IMR-90 (cell line): ENCODE measurements around the gene RBBP8NL. TPM values are rescaled to one million over a fixed set of nuclear protein-coding genes. Genes with fewer than 3 reads are reported as not detected.

ENCODE experiments used
- ATAC-seq: fragments of 200-7000 bp; cut with Tn5 transposase; 2 replicates; pipeline ENCODE4 v1.9.1; 2020; ENCODE audit warnings: low read depth, mild to moderate bottlenecking, moderate library complexity
- BruUV-seq: library from RNA; stranded (reverse); fragments of 400-500 nt; replicated peaks from 2 replicates; lab custom pipeline; 2021; lab: Mats Ljungman, UMichigan
- CTCF ChIA-PET: fragments of 300-600 bp; formaldehyde crosslinking; extraction: SDS; loops from one replicate; lab custom pipeline; 2021; ENCODE audit warnings: antibody characterized with exemption; lab: Yijun Ruan, JAX
- POLR2A ChIA-PET: fragments of 300-600 bp; sonication (Branson Sonifier 250); formaldehyde crosslinking; loops from one replicate; lab custom pipeline; 2022; ENCODE audit warnings: antibody characterized with exemption; ENCODE audit not compliant: unreplicated experiment; lab: Charles Lee
- DNase-seq: peaks from one replicate; pipeline ENCODE4 v3.0.0; 2013
- H2AFZ ChIP-seq: replicated peaks from 2 replicates; pipeline ENCODE3; 2013; ENCODE audit warnings: low read length, mild to moderate bottlenecking; ENCODE audit not compliant: poor library complexity
- H2AK5ac ChIP-seq: 2 replicates; pipeline ENCODE4 v1.6.1; 2013; ENCODE audit warnings: low read depth, low read length, inconsistent platforms
- H2AK9ac ChIP-seq: replicated peaks from 2 replicates; pipeline ENCODE3; 2013; ENCODE audit warnings: mild to moderate bottlenecking, low read depth, low read length, moderate library complexity; ENCODE audit not compliant: poor library complexity
- H2BK120ac ChIP-seq: 2 replicates; pipeline ENCODE4 v1.6.1; 2013; ENCODE audit warnings: low read depth, low read length, inconsistent platforms
- H2BK15ac ChIP-seq: 3 replicates; pipeline ENCODE4 v1.6.1; 2013; ENCODE audit warnings: low read depth, low read length, inconsistent platforms
- H2BK20ac ChIP-seq: 2 replicates; pipeline ENCODE4 v1.6.1; 2013; ENCODE audit warnings: low read depth, mild to moderate bottlenecking, inconsistent platforms, low read length, moderate library complexity
- H2BK5ac ChIP-seq: 2 replicates; pipeline ENCODE4 v1.6.1; 2013; ENCODE audit warnings: mild to moderate bottlenecking, low read depth, low read length, inconsistent platforms; ENCODE audit not compliant: poor library complexity, severe bottlenecking
- H3K14ac ChIP-seq: replicated peaks from 2 replicates; pipeline ENCODE4 v1.6.1; 2013; ENCODE audit warnings: low read depth, low read length, inconsistent platforms
- H3K18ac ChIP-seq: 2 replicates; pipeline ENCODE4 v1.6.1; 2013; ENCODE audit warnings: low read depth, low read length, control low read depth
- H3K23ac ChIP-seq: 2 replicates; pipeline ENCODE4 v1.6.1; 2013; ENCODE audit warnings: low read depth, low read length, inconsistent platforms
- H3K27ac ChIP-seq: 2 replicates; pipeline ENCODE4 v1.5.1; 2013; ENCODE audit warnings: mild to moderate bottlenecking, control low read depth, low read length; ENCODE audit not compliant: insufficient read depth
- H3K27me3 ChIP-seq: 2 replicates; pipeline ENCODE4 v1.6.1; 2013; ENCODE audit warnings: low read length; ENCODE audit not compliant: control insufficient read depth, insufficient read depth
- H3K36me3 ChIP-seq: 2 replicates; pipeline ENCODE4 v1.6.1; 2013; ENCODE audit warnings: low read length, mixed read lengths; ENCODE audit not compliant: control insufficient read depth, insufficient read depth
- H3K4ac ChIP-seq: 2 replicates; pipeline ENCODE4 v1.6.1; 2013; ENCODE audit warnings: low read depth, low read length, inconsistent platforms
- H3K4me1 ChIP-seq: 2 replicates; pipeline ENCODE4 v1.6.1; 2013; ENCODE audit warnings: low read length, mixed read lengths; ENCODE audit not compliant: control insufficient read depth, insufficient read depth
- H3K4me2 ChIP-seq: 2 replicates; pipeline ENCODE4 v1.6.1; 2013; ENCODE audit warnings: low read depth, mild to moderate bottlenecking, control low read depth, low read length, moderate library complexity
- H3K4me3 ChIP-seq: 2 replicates; pipeline ENCODE4 v1.5.1; 2013; ENCODE audit warnings: low read depth, mild to moderate bottlenecking, control low read depth, low read length, moderate library complexity; ENCODE audit not compliant: insufficient read depth
- H3K56ac ChIP-seq: 2 replicates; pipeline ENCODE4 v1.6.1; 2013; ENCODE audit warnings: low read length, inconsistent platforms; ENCODE audit not compliant: insufficient read depth; ENCODE audit errors: extremely low read depth
- H3K79me1 ChIP-seq, 2 experiments: 2 replicates each; pipeline ENCODE4 v1.6.1; 2013; ENCODE audit warnings: low read length in 2 of 2, inconsistent platforms in 1 of 2, low read depth in 1 of 2
- H3K9ac ChIP-seq: 2 replicates; pipeline ENCODE4 v1.6.1; 2013; ENCODE audit warnings: low read depth, low read length, control low read depth
- H3K9me1 ChIP-seq: 2 replicates; pipeline ENCODE4 v1.6.1; 2013; ENCODE audit warnings: low read length, inconsistent platforms; ENCODE audit not compliant: insufficient read depth
- H3K9me3 ChIP-seq: 2 replicates; pipeline ENCODE4 v1.6.1; 2013; ENCODE audit warnings: low read length; ENCODE audit not compliant: control insufficient read depth, insufficient read depth
- H4K20me1 ChIP-seq: 2 replicates; pipeline ENCODE4 v1.6.1; 2013; ENCODE audit warnings: low read length, inconsistent platforms; ENCODE audit not compliant: insufficient read depth
- H4K5ac ChIP-seq: 2 replicates; pipeline ENCODE4 v1.6.1; 2013; ENCODE audit warnings: mild to moderate bottlenecking, low read depth, low read length, control low read depth
- H4K8ac ChIP-seq, 2 experiments: 2 replicates each; pipeline ENCODE4 v1.6.1; 2013; ENCODE audit warnings: low read depth in 2 of 2, low read length in 2 of 2, control low read depth in 1 of 2, inconsistent platforms in 1 of 2
- H4K91ac ChIP-seq: 2 replicates; pipeline ENCODE4 v1.6.1; 2013; ENCODE audit warnings: low read depth, low read length, inconsistent platforms; ENCODE audit not compliant: insufficient read depth
- BHLHE40 ChIP-seq: fragments of 150-350 bp; IDR thresholded peaks from 2 replicates; pipeline ENCODE4 v1.6.1; 2016; ENCODE audit warnings: mild to moderate bottlenecking, low read depth, low read length
- CEBPB ChIP-seq: IDR thresholded peaks from 2 replicates; pipeline ENCODE4 v1.6.1; 2012; ENCODE audit warnings: low read depth, low read length, improper control_type of control experiment
- CHD1 ChIP-seq: IDR thresholded peaks from 2 replicates; pipeline ENCODE4 v1.6.1; 2012; ENCODE audit warnings: low read depth, low read length, improper control_type of control experiment
- CTCF ChIP-seq: conservative IDR thresholded peaks from 2 replicates; pipeline ENCODE4 v1.5.1; 2012; ENCODE audit warnings: mild to moderate bottlenecking, low read depth, low read length, improper control_type of control experiment
- ELK1 ChIP-seq: fragments of 150-350 bp; IDR thresholded peaks from 2 replicates; pipeline ENCODE4 v1.6.1; 2016; ENCODE audit warnings: low read depth, mild to moderate bottlenecking, low read length, moderate library complexity, borderline replicate concordance
- MAFK ChIP-seq: IDR thresholded peaks from 2 replicates; pipeline ENCODE4 v1.6.1; 2012; ENCODE audit warnings: low read depth, low read length, improper control_type of control experiment
- MAZ ChIP-seq: IDR thresholded peaks from 2 replicates; pipeline ENCODE4 v1.6.1; 2012; ENCODE audit warnings: low read depth, mild to moderate bottlenecking, low read length, improper control_type of control experiment, moderate library complexity, borderline replicate concordance
- MXI1 ChIP-seq: IDR thresholded peaks from 2 replicates; pipeline ENCODE4 v1.6.1; 2012; ENCODE audit warnings: low read depth, mild to moderate bottlenecking, low read length, moderate library complexity, borderline replicate concordance
- POLR2A ChIP-seq: IDR thresholded peaks from 2 replicates; pipeline ENCODE4 v1.6.1; 2012; ENCODE audit warnings: mild to moderate bottlenecking, low read depth, low read length
- RCOR1 ChIP-seq: IDR thresholded peaks from 2 replicates; pipeline ENCODE4 v1.6.1; 2012; ENCODE audit warnings: mild to moderate bottlenecking, low read length, improper control_type of control experiment; ENCODE audit not compliant: insufficient replicate concordance
- RFX5 ChIP-seq: IDR thresholded peaks from 2 replicates; pipeline ENCODE4 v1.8.0; 2012; ENCODE audit warnings: low read depth, mild to moderate bottlenecking, low read length, moderate library complexity
- SMC3 ChIP-seq: fragments of 150-350 bp; IDR thresholded peaks from 2 replicates; pipeline ENCODE4 v1.6.1; 2016; ENCODE audit warnings: low read depth, mild to moderate bottlenecking, antibody characterized with exemption, low read length, moderate library complexity
- USF2 ChIP-seq: fragments of 150-350 bp; IDR thresholded peaks from 2 replicates; pipeline ENCODE4 v1.6.1; 2017; ENCODE audit warnings: mild to moderate bottlenecking, antibody characterized with exemption, low read length, low read depth
- WGBS, 2 experiments: methylation state at CpG; one replicate each; pipeline versions ENCODE4 v1.1.5 to v1.1.7; 2013; ENCODE audit warnings: missing lambda C conversion rate in 2 of 2; ENCODE audit not compliant: insufficient read length in 1 of 2; ENCODE audit errors: extremely low coverage in 2 of 2; 5-methylcytosine and 5-hydroxymethylcytosine counted together
- dilution Hi-C: fragments of 300-500 bp; cut with HindIII; formaldehyde crosslinking; loops from one replicate; pipeline ENCODE4 v1.14.3; 2018; ENCODE audit warnings: low sequenced_read_pairs; ENCODE audit not compliant: unreplicated experiment
- in situ Hi-C: fragments of 300-500 bp; cut with MboI; formaldehyde crosslinking; loops from 3 replicates; pipeline ENCODE4 v1.14.3; 2019; ENCODE audit warnings: low sequenced_read_pairs, inconsistent platforms, mixed read lengths
- intact Hi-C: fragments of 100-400 bp; cut with micrococcal nuclease; formaldehyde crosslinking; loops from 2 replicates; pipeline ENCODE4 v1.10.0; 2022
- polyA plus RNA-seq, 3 experiments: library from polyadenylated mRNA; depleted of rRNA; stranded (reverse); fragments of >200 nt; gene quantifications; 2 replicates each; pipeline ENCODE4 v1.2.3, GENCODE V29; 2012; ENCODE audit warnings: low replicate concordance in 1 of 3
- total RNA-seq: library from RNA; depleted of rRNA; stranded (reverse); fragments of >200 nt; gene quantifications from 2 replicates; pipeline ENCODE4 v1.2.3, GENCODE V29; 2012

The RBBP8NL gene
- total and polyA plus RNA-seq, 2 of the 4 experiments (the other 2 are of a cell fraction): not detected

GRCh38 chr20:62394248-62395245, 32.8 kb downstream of the RBBP8NL start:
- Histone ChIP-seq H2BK5ac (no peak overlapping the region), H3K4me1 (no peaks in the 10 kb centered on the region), H3K36me3 (peaks cover 36% of the 10 kb centered on the region), H3K27me3 (no peaks in the 10 kb centered on the region), H4K8ac (no peak overlapping the region), H3K4me3 (no peak overlapping the region), H2BK20ac (no peak overlapping the region), H3K4ac (no peak overlapping the region), H2BK15ac (no peak overlapping the region), H3K18ac (no peak overlapping the region), H2AK9ac (no peak overlapping the region), H3K4me2 (no peak overlapping the region), H3K23ac (no peak overlapping the region), H2AFZ (no peak overlapping the region), H2BK120ac (no peak overlapping the region), H3K79me1 (peaks cover 9 to 24% of the 10 kb centered on the region in 2 experiments), H3K9me3 (no peaks in the 10 kb centered on the region), H3K9ac (no peak overlapping the region), H3K56ac (no peak overlapping the region), H4K5ac (no peak overlapping the region), H2AK5ac (no peak overlapping the region), H4K20me1 (peaks cover 25% of the 10 kb centered on the region), H3K9me1 (0 out of 2 replicates have a peak, but pooled peaks cover 4% of the 10 kb centered on the region), H3K14ac (no peak overlapping the region), H4K91ac (no peak overlapping the region), H3K27ac (no peak overlapping the region)
- ChIA-PET CTCF (no interaction called here), POLR2A (no interaction called here)
- in situ Hi-C loops (loop anchor here (25.0 kb wide), 1 partner anchor 382 kb away; no protein-coding TSS in a partner anchor), dilution Hi-C loops (loop anchor here (25.0 kb wide), 1 partner anchor 107 kb away; no protein-coding TSS in a partner anchor), intact Hi-C loops (no loop called here)
- 87% methylated on average over 17 of the region's 44 CpGs; no CpG with 5 or more reads in 1 of the 2 experiments for WGBS, 2 experiments
- BruUV-seq: no TSS peak
- DNase-seq (no peak), ATAC-seq (no peak)
- TF ChIP-seq POLR2A (no peak), MAFK (no peak), CEBPB (no peak), MXI1 (no peak), SMC3 (no peak), RFX5 (no peak), CTCF (no peak), CHD1 (no peak), MAZ (no peak), USF2 (no peak), ELK1 (no peak), BHLHE40 (no peak), RCOR1 (no peak)
